GM19395 (cell line): ENCODE results near the gene MED27.

Source experiments
- ATAC-seq: cut with Tn5 transposase; IDR thresholded peaks from one replicate; pipeline ENCODE4 v1.9.1; 2021; ENCODE audit warnings: mild to moderate bottlenecking, moderate library complexity; ENCODE audit not compliant: unreplicated experiment

MED27 gene

DNA sequence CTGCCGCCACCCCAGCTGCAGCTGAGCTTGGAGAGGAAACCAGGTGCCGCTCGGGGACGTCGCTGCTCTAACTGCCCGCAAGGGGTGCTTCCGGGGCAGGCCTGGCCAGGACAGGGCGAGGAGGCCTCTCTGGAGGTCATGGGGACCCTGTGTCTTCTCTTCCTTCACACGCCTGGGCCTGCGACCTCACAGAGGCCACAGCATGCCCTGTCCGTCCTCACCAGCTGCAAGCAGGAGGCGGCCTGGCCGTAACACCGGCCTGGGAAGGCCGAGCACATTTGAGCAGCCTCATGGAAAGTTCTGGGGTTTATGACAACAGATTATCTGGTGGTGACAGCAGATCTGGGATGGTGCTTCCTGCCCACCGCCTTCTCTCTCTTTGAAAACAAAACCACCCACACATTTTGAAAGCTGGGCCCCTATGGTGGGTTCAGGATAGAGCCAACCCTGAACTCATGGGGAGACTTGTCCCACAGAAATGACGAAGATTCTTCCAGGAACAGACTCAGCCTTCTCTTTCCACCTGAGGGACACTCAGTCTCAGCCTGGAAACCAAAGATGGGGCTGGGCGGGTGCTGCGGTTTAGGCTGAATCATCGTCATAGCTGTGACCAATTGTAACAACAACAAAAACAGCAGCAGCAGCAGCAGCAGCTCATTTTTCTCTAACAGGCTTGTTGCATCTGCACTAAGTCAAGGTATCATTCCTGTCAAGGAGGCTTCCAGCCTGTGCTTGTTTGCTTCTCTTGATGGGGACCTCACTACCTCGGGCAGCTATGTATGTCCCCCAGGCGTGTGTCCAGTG lies 240.2 kb downstream of the MED27 start:
- ATAC-seq, result no peak

DNA sequence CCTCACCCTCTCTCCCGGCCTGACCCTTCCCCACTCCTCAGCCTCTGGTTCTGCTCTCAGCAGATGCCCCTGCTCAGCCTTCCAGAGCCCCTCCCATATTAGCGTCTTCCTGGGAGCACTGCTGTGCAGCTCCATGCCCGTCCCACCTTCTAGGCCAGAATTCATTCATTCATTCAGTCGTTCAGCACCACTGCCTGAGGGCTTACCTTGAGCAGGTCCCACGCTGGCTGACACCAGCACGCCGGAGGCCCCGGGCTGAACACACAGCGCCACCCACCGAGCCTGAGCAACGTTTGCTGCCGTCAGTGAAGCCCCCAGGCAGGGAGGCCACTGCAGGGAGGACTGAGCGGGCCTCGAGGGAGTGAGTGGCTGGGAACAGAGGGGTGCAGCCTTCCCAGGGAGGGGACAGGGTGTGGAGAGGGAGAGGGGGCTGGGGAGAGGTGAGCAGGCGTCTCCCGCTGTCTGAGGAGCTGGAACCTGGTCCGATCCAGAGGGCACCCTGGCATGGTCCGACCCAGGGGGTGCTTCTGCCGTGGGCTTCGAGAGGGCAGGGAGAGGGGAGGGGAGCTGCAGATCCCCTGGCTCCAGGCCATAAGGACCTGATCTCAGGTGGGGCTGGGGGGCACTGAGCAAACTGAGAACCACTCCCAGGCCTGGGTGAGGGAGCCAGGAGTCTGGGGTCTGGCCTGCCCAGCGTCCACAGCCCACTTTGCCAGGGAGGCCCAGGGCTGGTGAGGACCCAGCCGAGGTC lies 241.0 kb downstream of the MED27 start:
- ATAC-seq, result no peak

DNA sequence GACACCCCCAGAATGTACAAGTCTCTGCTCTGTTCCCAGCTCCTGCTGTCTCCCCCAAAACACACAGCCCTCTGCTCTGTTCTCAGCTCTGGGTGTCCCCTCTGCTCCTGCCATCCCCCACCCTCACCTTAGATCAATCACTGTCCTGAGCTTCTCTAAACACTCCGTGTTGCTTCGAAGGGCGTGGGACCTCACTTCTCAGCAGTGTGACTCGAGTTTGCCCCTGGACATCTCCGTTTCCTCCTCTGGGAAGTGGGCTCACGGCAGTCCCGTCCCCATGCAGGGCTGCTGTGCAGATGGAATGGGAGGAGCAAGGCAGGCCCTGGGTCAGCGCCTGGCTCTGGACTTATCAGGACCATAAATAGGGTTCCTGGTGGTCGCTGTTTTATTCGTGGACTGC lies 241.8 kb downstream of the MED27 start:
- ATAC-seq, result no peak

DNA sequence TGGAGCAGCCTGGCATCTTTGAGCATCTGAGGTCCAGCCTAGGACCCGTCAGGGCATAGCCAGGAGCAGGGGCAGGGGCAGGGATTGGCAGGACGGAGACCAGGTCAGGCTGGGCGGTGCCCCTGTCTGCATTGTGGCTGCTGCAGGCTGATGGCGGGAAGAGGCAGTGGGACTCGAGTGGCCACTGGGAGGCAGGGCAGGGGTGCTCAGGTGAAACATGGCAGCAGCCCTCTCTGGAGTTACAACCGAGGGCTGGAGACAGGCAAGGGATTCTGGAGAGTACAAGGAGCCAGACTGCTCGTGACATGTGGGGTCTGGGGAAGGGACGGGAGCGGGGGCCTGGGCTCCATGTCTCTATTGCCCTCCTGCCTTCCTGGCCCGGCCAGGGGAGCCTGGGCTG lies 242.4 kb downstream of the MED27 start:
- ATAC-seq, result no peak

DNA sequence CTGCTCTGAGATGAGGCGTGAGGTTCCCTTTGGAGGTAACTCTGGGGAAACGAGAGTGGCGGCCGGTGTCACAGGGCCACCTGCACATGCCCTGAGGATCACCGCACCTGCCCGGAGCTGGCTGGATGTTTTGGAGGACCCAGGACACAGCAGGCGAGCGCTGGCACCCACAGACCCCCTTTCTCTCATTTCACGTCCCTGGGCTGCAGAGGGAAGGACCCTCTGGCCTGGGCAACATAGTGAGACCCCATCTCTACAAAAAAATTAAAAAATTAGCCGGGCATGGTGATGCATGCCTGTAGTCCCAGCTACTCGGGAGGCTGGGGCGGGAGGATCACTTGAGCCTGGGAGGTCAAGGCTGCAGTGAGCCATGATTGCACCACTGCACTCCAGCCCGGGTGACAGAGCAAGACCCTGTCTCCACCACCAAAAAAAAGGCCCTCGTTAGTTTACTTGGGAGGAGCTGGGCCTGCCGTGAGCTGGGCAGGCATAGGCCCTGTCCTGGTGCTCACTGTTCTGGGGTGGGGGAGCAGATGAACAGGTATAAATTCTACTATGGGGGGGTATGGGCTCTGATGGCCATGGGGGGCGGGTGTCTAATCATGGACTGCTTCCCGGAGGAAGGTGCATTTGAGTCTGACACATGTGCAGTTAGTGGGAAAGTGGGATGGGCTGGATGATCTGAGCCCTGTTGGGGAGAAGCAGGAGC lies 242.9 kb downstream of the MED27 start:
- no peak for ATAC-seq

DNA sequence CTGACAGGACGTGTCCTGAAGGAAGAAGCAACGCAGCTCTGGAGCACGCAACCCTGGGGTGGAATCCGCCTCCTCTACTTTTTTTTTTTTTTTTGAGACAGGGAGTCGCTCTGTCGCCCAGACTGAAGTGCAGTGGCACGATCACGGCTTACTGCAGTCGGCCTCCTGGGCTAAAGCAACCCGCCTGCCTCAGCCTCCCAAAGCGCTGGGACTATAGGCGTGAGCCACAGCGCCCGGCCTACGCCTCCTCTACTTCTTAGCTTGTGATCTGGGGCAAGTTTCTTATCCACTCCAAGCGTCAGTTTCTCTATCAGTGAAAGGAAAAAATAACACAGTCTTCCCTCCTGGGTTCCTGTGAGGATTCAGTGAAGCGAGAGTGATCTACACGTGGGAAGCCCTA lies 243.6 kb downstream of the MED27 start:
- no peak for ATAC-seq

DNA sequence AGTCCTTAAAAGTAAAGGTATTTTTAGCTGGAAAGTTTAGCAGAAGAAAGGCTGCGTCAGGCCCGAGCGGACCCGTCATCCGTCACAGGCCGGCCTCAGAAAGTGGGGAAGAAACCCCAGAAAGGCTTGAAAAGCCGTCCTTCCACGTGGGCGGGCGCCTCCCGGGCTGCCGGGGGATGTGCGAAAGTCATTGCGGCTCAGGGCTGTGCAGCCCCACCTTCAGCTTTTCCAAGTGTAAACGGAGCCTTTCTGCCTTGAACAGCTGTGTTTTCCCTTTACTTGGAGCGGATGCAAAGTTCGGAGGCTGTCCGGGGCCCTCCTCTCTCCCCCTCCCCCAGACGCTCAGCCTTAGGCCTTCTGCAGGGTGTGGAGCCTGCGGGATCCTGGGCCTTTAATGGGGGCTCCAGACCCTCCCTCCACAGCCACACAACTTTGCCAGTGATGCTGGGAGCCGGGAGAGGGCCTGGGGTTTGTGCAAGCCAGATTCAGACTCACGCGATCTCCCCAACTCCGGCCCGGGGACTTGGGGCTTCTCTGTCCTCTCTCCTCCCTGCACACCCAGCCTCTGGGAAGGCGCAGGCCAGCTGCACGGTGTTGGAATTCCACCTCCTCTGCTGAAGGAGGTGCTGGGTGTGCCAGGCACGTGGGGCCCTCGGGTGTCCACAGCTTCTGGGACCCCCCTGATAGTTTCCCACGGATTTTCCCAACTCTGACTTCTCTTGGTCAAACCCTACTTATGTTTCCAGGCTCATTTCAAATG lies 244.3 kb downstream of the MED27 start:
- ATAC-seq, result no peak

DNA sequence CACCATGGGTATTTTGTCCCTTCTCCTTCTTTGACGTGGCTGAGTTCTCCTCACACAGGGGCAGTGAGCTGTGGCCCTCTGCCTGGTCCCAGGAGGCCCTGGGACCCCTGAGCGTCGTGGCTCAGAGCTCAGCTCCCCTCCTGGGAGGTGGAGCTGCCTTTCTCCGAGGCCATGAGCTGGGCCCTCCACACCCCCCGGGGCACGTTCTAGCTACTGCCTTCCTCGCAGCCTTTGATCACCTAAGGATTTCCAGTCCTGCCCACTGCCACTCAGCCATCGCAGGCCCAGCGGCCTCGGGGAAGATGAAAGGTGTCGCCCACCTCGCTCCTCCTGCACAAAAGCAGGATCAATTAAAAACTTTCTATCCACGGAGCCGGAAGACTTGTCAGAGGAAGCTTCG lies 244.9 kb downstream of the MED27 start:
- no peak for ATAC-seq

DNA sequence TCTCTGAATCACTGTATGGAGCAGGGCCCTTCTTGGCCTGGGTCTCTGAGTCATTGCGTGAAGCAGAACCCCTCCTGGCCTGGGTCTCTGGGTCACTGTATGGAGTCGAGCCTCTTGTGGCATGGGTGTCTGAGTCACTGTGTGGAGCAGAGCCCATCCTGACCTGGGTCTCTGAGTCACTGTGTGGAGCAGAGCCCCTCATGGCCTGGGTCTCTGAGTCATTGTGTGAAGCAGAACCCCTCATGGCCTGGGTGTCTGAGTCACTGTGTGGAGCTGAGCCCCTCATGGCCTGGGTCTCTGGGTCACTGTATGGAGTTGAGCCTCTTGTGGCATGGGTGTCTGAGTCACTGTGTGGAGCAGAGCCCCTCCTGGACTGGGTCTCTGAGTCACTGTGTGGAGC lies 245.8 kb downstream of the MED27 start:
- ATAC-seq, result no peak

DNA sequence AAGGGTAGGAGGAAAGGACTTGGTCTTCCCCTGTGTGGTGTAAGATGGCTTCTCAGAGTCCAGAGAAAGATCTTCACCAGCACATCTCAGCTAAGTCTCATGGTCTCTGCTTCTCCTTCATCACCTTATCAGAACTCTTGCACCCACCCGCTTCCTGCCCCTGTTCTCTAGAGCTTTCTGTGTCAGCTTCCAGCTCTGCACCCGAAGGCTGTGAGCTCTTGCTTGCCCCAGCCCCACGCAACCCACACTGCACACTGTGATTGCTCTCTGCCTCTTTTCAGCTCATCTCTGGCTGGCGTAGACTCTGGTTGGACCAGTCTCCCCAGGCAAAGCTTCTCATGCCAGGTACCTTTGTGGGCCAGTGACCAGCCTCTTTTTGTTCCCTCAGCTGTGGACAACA lies 246.6 kb downstream of the MED27 start:
- ATAC-seq, result no peak

DNA sequence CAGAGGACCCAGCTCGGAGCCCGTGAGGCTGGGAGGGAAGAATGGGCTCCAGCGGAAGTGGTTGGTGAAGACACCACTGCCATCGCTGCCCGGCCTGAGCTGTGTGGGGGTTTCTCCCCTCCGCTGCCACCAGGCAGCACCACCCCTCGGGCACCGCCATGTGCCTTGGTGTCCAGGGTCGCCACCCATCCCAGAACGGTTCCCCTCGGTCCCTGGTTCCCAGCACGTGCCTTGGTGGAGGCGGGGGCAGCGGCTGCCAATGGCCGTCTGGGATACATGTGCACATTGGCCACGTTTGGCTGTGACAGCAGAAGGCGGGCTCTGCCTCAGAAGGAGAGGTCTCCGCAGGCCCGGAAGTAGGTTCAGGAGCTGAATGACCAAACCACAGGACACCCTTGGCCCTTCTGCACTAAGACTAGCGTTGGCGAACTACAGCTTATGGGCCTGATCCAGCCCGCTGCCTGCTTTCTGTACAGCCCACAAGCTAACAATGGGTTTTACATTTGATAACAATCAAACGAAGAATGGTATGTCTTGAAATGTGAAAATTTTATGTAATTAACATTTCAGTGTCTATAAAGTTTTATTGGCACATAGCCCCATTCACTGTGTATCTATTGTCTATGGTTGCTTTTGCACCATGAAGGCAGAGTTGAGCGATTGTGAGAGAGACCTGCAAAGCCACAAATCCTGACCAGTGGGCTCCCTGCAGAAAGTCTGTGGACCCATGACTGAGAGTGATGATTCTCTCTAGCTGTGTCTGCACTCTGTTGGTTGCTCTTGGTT lies 248.1 kb downstream of the MED27 start:
- ATAC-seq, result no peak

DNA sequence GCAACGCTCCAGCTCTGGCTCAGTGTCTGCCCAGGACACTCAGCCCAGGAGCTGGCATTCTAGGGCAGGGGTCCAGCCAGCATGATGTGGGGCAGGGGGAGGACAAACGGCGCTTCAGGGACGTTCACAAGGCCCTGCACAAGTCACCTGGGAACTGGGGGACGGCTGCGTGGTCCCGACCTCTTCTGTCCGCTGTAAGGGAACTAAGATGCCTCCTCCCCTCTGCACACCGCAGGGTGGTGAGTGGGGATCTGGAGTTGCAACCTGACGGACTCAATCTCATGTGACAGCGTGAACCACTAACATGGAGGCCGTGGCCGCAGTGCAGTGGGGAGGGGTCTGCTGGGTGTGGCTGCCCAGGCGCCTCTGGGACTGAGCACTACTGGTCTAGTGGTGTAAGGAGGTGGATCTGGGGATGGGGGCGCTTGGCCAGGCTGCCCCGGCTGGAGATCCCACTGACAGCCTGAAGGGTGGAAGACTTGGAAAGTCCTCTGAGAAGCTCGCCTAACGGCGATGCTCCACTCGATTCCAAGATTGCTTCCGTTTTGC lies 251.8 kb downstream of the MED27 start:
- no peak for ATAC-seq

DNA sequence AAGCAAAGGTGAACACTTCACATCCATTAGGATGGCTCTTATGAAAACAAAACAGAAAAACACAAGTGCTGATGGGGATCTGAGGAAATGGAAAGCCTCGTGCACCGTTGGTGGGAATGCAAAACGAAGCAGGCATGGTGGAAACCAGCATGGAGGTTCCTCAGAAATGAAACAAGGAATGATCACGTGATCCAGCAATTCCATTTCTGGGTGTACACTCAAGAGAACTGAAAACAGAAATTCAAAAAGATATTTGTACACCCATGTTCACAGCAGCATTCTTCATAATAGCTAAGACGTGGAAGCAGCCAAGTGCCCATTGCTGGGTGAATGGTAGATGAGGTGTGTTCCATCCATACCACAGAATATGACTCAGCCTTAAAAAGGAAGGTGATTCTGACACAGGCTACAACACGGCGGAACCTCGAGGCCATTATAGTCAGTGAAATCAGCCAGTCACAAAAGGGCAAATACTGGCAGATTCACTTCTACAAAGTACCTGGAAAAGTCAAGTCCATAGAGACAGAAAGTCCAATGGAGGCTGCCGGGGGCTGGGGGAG lies 252.6 kb downstream of the MED27 start:
- ATAC-seq, result no peak

DNA sequence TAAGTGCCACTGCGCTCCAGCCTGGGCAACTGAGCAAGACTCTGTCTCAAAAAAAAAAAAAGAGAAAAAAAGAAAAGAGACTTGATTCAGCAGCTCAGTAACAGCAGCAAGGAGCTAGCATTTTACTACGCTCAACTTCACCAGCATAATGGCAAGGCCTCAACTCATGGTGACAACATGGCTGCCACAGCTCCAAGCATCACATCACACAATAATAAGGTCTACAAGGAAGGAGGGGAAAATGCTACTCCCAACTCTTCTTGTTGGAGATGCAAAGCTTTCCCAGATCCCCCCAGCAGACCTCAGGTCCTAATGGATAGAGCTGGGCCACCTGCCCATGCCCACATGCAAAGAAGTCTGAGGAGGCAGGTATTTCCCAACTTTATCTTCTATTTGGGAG lies 253.6 kb downstream of the MED27 start:
- no peak for ATAC-seq

DNA sequence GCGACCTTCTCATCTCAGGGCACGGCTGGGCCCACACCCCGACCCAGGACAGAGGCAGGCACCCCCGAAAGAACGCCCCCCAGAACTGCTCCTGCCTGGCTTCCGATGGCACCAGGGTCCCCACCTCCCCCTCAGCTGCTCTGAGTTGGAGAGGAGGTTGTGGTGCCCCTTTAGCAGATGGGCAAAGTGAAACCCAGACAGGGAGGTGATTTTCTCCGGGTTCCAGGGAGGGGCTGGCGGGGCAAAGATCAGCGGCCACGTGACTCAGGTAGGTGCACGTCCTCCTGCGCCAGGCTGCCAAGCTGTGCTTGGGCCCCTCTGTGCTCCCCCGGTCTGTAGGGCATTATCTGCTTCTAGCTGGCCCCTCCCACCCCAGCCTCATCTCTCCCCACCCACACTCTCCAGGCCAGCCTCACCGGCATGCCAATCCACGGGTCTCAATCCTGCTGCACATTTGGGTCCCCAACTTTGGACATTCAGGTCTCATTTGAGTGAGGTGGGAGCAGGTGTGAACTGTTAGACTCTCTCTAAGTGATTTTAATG lies 254.6 kb downstream of the MED27 start:
- no peak for ATAC-seq

DNA sequence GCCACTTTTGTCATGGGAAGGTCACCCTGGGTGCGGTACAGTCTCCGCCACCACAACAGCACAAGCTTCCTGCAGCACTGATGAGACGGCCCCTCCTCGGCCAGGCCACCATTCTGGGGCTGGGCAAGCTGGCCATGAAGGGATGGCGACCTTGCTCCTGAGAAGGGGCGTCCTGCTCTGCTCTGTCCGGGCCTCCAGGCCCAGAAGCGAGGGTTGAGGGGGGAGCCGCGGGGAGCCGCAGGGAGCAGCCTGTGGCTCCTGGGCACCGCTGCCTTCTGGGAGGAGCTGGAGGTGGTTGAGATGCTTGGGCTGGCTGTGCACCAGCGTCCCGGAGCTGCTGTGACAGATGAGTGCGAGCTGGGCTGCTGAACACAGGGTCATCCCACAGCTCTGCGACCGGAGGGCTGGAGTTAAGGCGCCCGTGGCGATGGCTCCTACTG lies 255.5 kb downstream of the MED27 start:
- ATAC-seq, result no peak

DNA sequence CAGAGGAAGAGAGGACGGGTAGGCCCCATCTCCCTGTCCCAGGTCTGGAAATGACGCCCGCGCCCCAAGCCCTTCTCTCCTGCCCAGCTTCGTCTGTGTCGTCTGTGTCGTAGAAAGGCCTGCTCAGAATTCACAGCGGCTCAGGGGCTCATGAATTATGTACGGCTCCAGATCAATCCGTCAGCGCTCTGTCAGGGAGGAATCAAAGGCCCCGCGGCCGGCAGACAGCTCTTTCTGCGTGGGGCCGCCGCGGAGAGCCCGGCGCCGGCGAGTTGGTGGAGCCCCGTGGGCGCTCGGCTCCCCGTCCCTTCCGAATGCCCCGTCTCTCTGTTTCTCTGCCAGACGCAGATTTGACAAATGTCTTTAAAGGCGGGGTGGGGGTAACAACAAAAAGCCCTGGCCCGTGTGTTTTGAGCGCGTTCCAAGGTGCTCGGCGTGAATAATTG lies 255.9 kb downstream of the MED27 start:
- no peak for ATAC-seq

DNA sequence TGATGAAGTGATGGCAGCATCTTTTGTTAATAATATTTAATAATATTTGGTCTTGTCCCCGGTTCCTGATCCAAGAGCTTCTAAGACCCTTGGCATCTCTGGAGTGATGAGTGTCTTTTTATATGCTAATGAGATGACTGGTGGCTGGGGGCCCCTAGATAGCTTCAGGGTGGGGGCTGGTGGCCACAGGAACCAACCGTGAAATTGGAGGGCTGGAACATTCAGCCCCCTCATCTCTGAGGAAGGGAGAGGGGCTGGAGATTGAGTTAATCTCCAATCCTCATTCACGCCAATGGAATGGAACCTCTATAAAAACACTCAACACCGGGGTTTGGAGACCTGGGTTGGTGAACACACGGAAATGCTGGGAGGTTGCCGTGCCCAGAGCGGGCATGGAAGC lies 261.6 kb downstream of the MED27 start:
- ATAC-seq, result no peak

DNA sequence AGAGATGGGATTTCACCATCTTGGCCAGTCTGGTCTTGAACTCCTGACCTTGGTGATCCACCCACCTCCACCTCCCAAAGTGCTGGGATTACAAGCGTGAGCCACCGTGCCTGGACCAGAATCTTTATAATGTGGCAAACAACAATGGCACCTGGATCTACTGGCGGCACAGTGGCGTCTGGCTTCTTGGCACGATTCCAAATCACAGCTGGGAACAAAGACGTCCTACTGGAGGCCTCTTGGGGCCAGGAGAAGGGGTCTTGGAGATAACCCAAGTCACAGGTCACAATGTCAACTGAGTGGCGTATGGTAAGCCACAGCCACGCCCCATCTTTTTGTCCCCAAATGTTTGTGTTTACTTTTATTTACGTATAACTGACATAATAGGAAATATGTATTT lies 262.0 kb downstream of the MED27 start:
- ATAC-seq, result no peak
